AG04449 (cell line): Measurements from ENCODE around the gene GLIPR1.

ENCODE experiments used
- CTCF ChIA-PET: fragments of 350-600 bp; formaldehyde crosslinking; extraction: SDS; loops from one replicate; lab custom pipeline; 2021; ENCODE audit warnings: antibody characterized with exemption; lab: Yijun Ruan, JAX
- POLR2A ChIA-PET: fragments of 400-600, 350-600 bp; formaldehyde crosslinking; extraction: SDS; loops from one replicate; lab custom pipeline; 2020; ENCODE audit warnings: antibody characterized with exemption, inconsistent platforms; lab: Yijun Ruan, JAX
- DNase-seq: peaks from one replicate; pipeline ENCODE4 v3.0.0-alpha.2; 2010; ENCODE audit warnings: low read depth, low spot score
- H3K4me3 ChIP-seq: 2 replicates; pipeline ENCODE4 v1.5.1; 2011; ENCODE audit warnings: low read depth, mild to moderate bottlenecking, control low read depth, low read length
- CTCF ChIP-seq: IDR thresholded peaks from one replicate; pipeline ENCODE4 v1.5.1; 2011; ENCODE audit warnings: mild to moderate bottlenecking, moderate library complexity, low read length, control low read depth, inconsistent platforms; ENCODE audit not compliant: insufficient read depth; ENCODE audit errors: missing control alignments

The GLIPR1 gene

DNA sequence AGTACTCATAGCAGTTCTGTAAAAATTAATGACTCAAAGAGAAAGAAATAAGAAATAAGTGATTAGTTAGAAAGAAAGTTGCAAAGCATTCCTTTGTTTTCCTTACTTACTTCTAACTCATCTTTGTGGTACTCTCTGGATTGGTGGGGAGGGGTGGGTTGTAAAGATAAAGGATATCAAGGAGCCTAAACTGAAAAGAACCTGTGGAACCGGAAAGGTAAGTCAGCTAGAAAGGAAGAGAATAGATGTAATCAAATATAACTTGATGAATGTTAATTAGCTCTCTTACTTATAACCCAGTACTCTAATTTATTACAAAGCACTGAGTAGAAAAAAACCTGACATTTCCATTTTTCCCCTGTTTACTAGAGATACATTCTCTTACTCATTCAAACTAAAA lies 68.3 kb downstream of the GLIPR1 start:
- DNase-seq: no peak
- TF ChIP-seq CTCF: no peak
- CTCF ChIA-PET: interaction anchor here (0.6 kb wide), 1 partner anchor 796 kb away, joined by 3 read pairs; no protein-coding TSS in a partner anchor
- no peak overlapping the region for H3K4me3 ChIP-seq
- POLR2A ChIA-PET: no interaction called here

DNA sequence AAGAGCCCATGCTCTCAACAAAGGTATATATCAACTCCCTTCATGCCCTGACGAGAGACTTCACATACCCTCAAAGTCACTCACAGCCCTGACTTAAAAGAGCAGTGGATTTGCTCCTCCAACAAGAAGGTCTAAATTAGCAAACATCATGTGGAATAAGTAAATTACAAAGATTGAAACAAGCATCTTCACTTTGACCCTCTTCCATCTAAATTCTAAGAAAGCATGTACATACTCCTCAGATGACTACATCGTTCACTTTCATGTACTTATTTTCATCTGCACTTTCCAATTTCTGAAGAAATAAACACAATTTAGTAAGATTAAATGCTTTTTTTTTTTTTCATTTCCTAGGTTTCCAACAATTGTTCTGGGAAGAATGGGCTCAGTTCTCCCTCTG lies 69.4 kb downstream of the GLIPR1 start:
- CTCF ChIA-PET: no interaction called here
- H3K4me3 ChIP-seq: no peak overlapping the region
- DNase-seq: no peak
- no peak for TF ChIP-seq CTCF
- POLR2A ChIA-PET: no interaction called here

DNA sequence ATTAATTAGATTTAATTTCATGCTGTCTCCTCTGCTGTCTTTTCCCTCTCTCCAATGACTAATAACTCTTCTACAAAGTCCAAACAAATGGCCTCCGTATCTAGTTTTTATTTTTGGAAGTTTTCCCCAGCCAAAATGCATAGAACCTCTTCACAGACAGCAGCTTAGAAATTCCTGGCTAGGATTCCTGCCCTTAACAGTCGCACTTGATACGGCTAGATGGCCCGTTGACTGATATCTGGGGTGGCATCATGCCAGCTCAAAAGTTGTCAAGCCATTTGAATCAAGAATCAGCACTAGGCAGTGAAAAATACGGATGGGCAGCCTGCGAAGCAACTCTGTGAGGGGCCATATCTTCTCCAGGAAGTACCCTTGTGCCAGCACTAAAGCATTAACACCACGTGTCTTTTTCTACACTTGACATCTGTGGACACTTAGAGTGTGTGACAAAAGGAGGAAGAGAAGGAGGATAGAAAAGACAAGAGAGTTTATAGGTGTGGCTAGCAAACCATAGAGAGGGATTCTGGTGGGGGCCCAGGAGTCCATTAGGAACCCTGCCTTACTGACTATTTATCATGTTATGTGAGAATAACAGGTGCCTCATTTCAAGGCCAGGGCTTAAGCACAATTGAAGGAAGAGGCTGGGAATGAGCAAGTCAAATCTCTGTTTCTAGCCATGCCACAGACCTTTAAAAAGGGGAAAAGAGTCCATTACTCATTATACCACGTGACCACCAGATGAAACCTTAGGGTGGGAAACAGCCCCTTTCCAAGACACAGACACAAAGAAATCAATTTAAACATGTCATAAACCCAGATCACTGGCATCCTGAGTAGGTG lies 70.1 kb downstream of the GLIPR1 start:
- no peak overlapping the region for H3K4me3 ChIP-seq
- CTCF ChIA-PET: interaction anchor here (0.9 to 1.0 kb wide), 2 partner anchors 8 to 126 kb away, joined by 3 read pairs; no protein-coding TSS in a partner anchor
- no peak for TF ChIP-seq CTCF
- no peak for DNase-seq
- POLR2A ChIA-PET: no interaction called here

DNA sequence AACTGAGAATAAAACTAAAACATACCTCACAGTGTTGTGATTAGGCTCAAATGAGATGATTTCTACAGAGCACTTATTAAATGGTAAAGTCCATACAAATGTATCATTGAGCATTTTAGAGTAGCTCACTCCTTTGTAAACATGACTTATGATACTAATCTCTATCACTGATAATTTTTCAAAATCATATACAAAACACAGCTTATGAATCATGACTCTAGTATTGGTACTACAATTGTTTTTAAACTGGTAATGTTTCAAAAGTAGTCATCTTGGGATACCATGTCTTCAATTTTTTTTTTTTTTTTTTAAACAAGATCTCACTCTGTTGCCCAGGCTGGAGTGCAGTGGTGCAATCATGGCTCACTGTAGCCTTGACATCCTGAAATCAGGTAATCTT lies 70.9 kb downstream of the GLIPR1 start:
- CTCF ChIA-PET: interaction anchor here (0.9 to 1.0 kb wide), 2 partner anchors 9 to 126 kb away, joined by 3 read pairs; no protein-coding TSS in a partner anchor
- POLR2A ChIA-PET: no interaction called here
- TF ChIP-seq CTCF: no peak
- H3K4me3 ChIP-seq: no peak overlapping the region
- DNase-seq: no peak

- DNase-seq: no peak
- no peak for TF ChIP-seq CTCF
- H3K4me3 ChIP-seq: no peak overlapping the region
- ChIA-PET CTCF (interaction anchor here (1.1 to 2.5 kb wide), 6 partner anchors 8 to 478 kb away, joined by 3 to 13 read pairs (median 4); partner anchors contain the start of gene PHLDA1), POLR2A (interaction anchor here (1.4 kb wide), 1 partner anchor 478 kb away, joined by 7 read pairs; the partner anchor contains the start of gene PHLDA1)
These were observed 72.8 kb downstream of the GLIPR1 start for GRCh38 chr12:75553398-75553797.
